HCT116 (cell line): ENCODE data around the gene MTIF3.

Source experiments
- CEBPB ChIP-seq: IDR thresholded peaks from 2 replicates; pipeline ENCODE4 v1.6.1; 2012; ENCODE audit warnings: low read depth
- CTCF ChIP-seq, 3 experiments: fragments of 200-600 bp in 1 of 3; sonication (generic) in 1 of 3; IDR thresholded peaks in 2 of 3; conservative IDR thresholded peaks in 1 of 3; 2 replicates each; pipeline ENCODE4 v1.5.1; 2012 to 2017; ENCODE audit warnings: low read depth in 2 of 3, low read length in 2 of 3, antibody characterized with exemption in 1 of 3, borderline replicate concordance in 1 of 3, control low read depth in 1 of 3, mild to moderate bottlenecking in 1 of 3, mixed read lengths in 1 of 3, mixed run types in 1 of 3, moderate library complexity in 1 of 3; ENCODE audit not compliant: insufficient read depth in 1 of 3
- EZH2phosphoT487 ChIP-seq: fragments of 200-600 bp; IDR thresholded peaks from 2 replicates; pipeline ENCODE4 v1.6.1; 2018; ENCODE audit warnings: antibody characterized with exemption, borderline replicate concordance
- JUND ChIP-seq: IDR thresholded peaks from 2 replicates; pipeline ENCODE4 v1.6.1; 2012
- RAD21 ChIP-seq: IDR thresholded peaks from 2 replicates; pipeline ENCODE4 v1.6.1; 2012; ENCODE audit warnings: low read depth, mild to moderate bottlenecking
- ZFX ChIP-seq: fragments of 450-650 bp; IDR thresholded peaks from 2 replicates; pipeline ENCODE4 v1.6.1; 2017

GRCh38 chr13:27483421-27483820 lies 33.1 kb upstream of the MTIF3 start:
- TF ChIP-seq RAD21: no peak
- no peak for TF ChIP-seq CTCF (IDR thresholded peaks at IDR 0.05 in 2 of 3, conservative IDR thresholded peaks at IDR 0.05 in 1 of 3; ENCODE audit: borderline replicate concordance in 1 of 3, insufficient read depth in 1 of 3, low read depth in 2 of 3, low read length in 2 of 3)
- TF ChIP-seq JUND: no peak
- TF ChIP-seq ZFX: no peak
- no peak for TF ChIP-seq CEBPB
- no peak for TF ChIP-seq EZH2phosphoT487
